MM.1S (cell line): ENCODE measurements around the gene GSTM5.

Experiments
- DNase-seq: peaks from one replicate; pipeline ENCODE4 v3.0.0-alpha.2; 2015
- H2AFZ ChIP-seq: fragments of 300-600 bp; sonication (generic); 2 replicates; pipeline ENCODE4 v1.6.0; 2016; ENCODE audit warnings: antibody characterized with exemption, low read length
- H3F3A ChIP-seq: fragments of 300-600 bp; sonication (generic); 2 replicates; pipeline ENCODE4 v1.6.1; 2016; ENCODE audit warnings: mild to moderate bottlenecking, antibody characterized with exemption, low read length, moderate library complexity, mixed read lengths; ENCODE audit not compliant: insufficient read depth
- H3K27ac ChIP-seq: fragments of 300-600 bp; sonication (generic); 2 replicates; pipeline ENCODE4 v1.5.1; 2016; ENCODE audit warnings: mild to moderate bottlenecking, low read length
- H3K27me3 ChIP-seq: fragments of 300-600 bp; sonication (generic); replicated peaks from 2 replicates; pipeline ENCODE4 v1.6.0; 2016; ENCODE audit warnings: low read length; ENCODE audit not compliant: insufficient read depth
- H3K36me3 ChIP-seq: fragments of 300-600 bp; sonication (generic); replicated peaks from 2 replicates; pipeline ENCODE4 v1.6.1; 2016; ENCODE audit warnings: mild to moderate bottlenecking, low read length, mixed read lengths; ENCODE audit not compliant: insufficient read depth
- H3K4me1 ChIP-seq: fragments of 300-600 bp; sonication (generic); 2 replicates; pipeline ENCODE4 v1.6.1; 2016; ENCODE audit warnings: low read length, mixed read lengths
- H3K4me2 ChIP-seq: fragments of 300-600 bp; sonication (generic); 2 replicates; pipeline ENCODE4 v1.6.0; 2016; ENCODE audit warnings: low read depth, low read length
- H3K4me3 ChIP-seq: fragments of 300-600 bp; sonication (generic); 2 replicates; pipeline ENCODE4 v1.5.1; 2016; ENCODE audit warnings: low read length, mixed read lengths
- H3K79me2 ChIP-seq: fragments of 300-600 bp; sonication (generic); 2 replicates; pipeline ENCODE4 v1.6.1; 2016; ENCODE audit warnings: mixed run types, low read length, mixed read lengths
- H3K9ac ChIP-seq: fragments of 300-600 bp; sonication (generic); 2 replicates; pipeline ENCODE4 v1.6.1; 2016; ENCODE audit warnings: low read length, mixed read lengths
- H3K9me2 ChIP-seq: fragments of 300-600 bp; sonication (generic); replicated peaks from 2 replicates; pipeline ENCODE4 v1.6.1; 2016; ENCODE audit warnings: mild to moderate bottlenecking, low read length, mixed read lengths; ENCODE audit not compliant: insufficient read depth
- H3K9me3 ChIP-seq: fragments of 300-600 bp; sonication (generic); replicated peaks from 2 replicates; pipeline ENCODE4 v1.6.1; 2016; ENCODE audit warnings: mild to moderate bottlenecking, low read length, mixed read lengths; ENCODE audit not compliant: insufficient read depth
- H4K20me1 ChIP-seq: fragments of 300-600 bp; sonication (generic); 2 replicates; pipeline ENCODE4 v1.6.1; 2016; ENCODE audit warnings: mild to moderate bottlenecking, low read length, moderate library complexity, mixed read lengths; ENCODE audit not compliant: insufficient read depth
- CTCF ChIP-seq: fragments of 300-600 bp; sonication (generic); IDR thresholded peaks from 2 replicates; pipeline ENCODE4 v1.5.1; 2016; ENCODE audit warnings: antibody characterized with exemption, low read length, mixed read lengths
- EZH2 ChIP-seq: fragments of 300-600 bp; sonication (generic); optimal IDR thresholded peaks from 2 replicates; pipeline ENCODE3; 2017; ENCODE audit warnings: low read depth, mild to moderate bottlenecking, antibody characterized with exemption, low read length, mixed read lengths
- EZH2phosphoT487 ChIP-seq: fragments of 300-600 bp; sonication (generic); IDR thresholded peaks from 2 replicates; pipeline ENCODE4 v1.6.1; 2018; ENCODE audit warnings: antibody characterized with exemption, low read length

The GSTM5 gene

GRCh38 chr1:109763646-109764415 is 51.8 kb downstream of the GSTM5 start, which contains the start of gene EPS8L3:
EPS8L3 (minus strand) TSS chr1:109763923; CDS start chr1:109761749, 2,174 bp downstream.
- no peaks in the 10 kb centered on the region for H3K4me1 ChIP-seq
- no peak for DNase-seq

GRCh38 chr1:109764561-109765482 is 52.8 kb downstream of the GSTM5 start:
- DNase-seq: no peak
- Histone ChIP-seq H3K9me2 (no peaks in the 10 kb centered on the region), H4K20me1 (no peaks in the 10 kb centered on the region), H3K9ac (no peak overlapping the region), H3K4me1 (no peaks in the 10 kb centered on the region), H3K27ac (no peak overlapping the region), H2AFZ (no peak overlapping the region), H3K36me3 (no peaks in the 10 kb centered on the region), H3K9me3 (no peaks in the 10 kb centered on the region), H3K27me3 (no peaks in the 10 kb centered on the region), H3K4me2 (no peak overlapping the region), H3K79me2 (no peaks in the 10 kb centered on the region), H3F3A (no peaks in the 10 kb centered on the region), H3K4me3 (no peak overlapping the region)
- no peak for TF ChIP-seq EZH2phosphoT487
- no peak for TF ChIP-seq CTCF
- no peak for TF ChIP-seq EZH2

More at GRCh38 chr1:109763646-109764415, 51.8 kb downstream of the GSTM5 start, which contains the start of gene EPS8L3:
- H3K4me2 ChIP-seq: no peak within 1 kb of the TSS
- H3K27me3 ChIP-seq: no peaks in the 10 kb centered on the region
- no peaks in the 10 kb centered on the region for H3K79me2 ChIP-seq
- no peaks in the 10 kb centered on the region for H3K9me3 ChIP-seq
- H3K27ac ChIP-seq: no peak within 1 kb of the TSS
- H4K20me1 ChIP-seq: no peaks in the 10 kb centered on the region
- no peak within 1 kb of the TSS for H2AFZ ChIP-seq
- H3F3A ChIP-seq: no peaks in the 10 kb centered on the region
- no peak within 1 kb of the TSS for H3K9ac ChIP-seq
- H3K4me3 ChIP-seq: no peak within 1 kb of the TSS
- H3K36me3 ChIP-seq: no peaks in the 10 kb centered on the region
- no peaks in the 10 kb centered on the region for H3K9me2 ChIP-seq
- no peak for TF ChIP-seq EZH2phosphoT487
- no peak for TF ChIP-seq CTCF
- TF ChIP-seq EZH2: no peak

GRCh38 chr1:109765483-109765815 is 53.4 kb downstream of the GSTM5 start:
- no peak for TF ChIP-seq EZH2phosphoT487
- Histone ChIP-seq H3F3A (no peaks in the 10 kb centered on the region), H3K9me2 (no peaks in the 10 kb centered on the region), H3K9ac (no peak overlapping the region), H3K27me3 (no peaks in the 10 kb centered on the region), H3K27ac (no peak overlapping the region), H3K9me3 (no peaks in the 10 kb centered on the region), H3K4me2 (no peak overlapping the region), H3K4me1 (no peaks in the 10 kb centered on the region), H3K36me3 (no peaks in the 10 kb centered on the region), H4K20me1 (no peaks in the 10 kb centered on the region), H3K79me2 (no peaks in the 10 kb centered on the region), H2AFZ (no peak overlapping the region), H3K4me3 (no peak overlapping the region)
- DNase-seq: no peak
